OCI-LY1 (cell line): ENCODE measurements around the gene NTSR1.

Experiments
- H2AFZ ChIP-seq: fragments of 200-600 bp; sonication (generic), shearing (Covaris generic); 2 replicates; pipeline ENCODE4 v1.6.0; 2014; ENCODE audit warnings: antibody characterized with exemption, mild to moderate bottlenecking, low read length
- H3F3A ChIP-seq: fragments of 200-600 bp; sonication (generic), shearing (Covaris generic); 2 replicates; pipeline ENCODE4 v1.6.0; 2014; ENCODE audit warnings: mild to moderate bottlenecking, antibody characterized with exemption, low read length, moderate library complexity; ENCODE audit not compliant: insufficient read depth
- H3K27ac ChIP-seq: fragments of 200-600 bp; sonication (generic); 2 replicates; pipeline ENCODE4 v1.5.1; 2014; ENCODE audit warnings: low read length, mixed run types, mild to moderate bottlenecking, low read depth; ENCODE audit not compliant: poor library complexity, severe bottlenecking
- H3K27me3 ChIP-seq: fragments of 200-600 bp; sonication (generic); 2 replicates; pipeline ENCODE4 v1.6.0; 2014; ENCODE audit warnings: antibody characterized with exemption, mild to moderate bottlenecking, low read length, moderate library complexity; ENCODE audit not compliant: insufficient read depth
- H3K36me3 ChIP-seq: fragments of 200-600 bp; sonication (generic); 2 replicates; pipeline ENCODE4 v1.6.1; 2014; ENCODE audit warnings: mild to moderate bottlenecking, antibody characterized with exemption, low read length, moderate library complexity, mixed read lengths; ENCODE audit not compliant: insufficient read depth
- H3K4me1 ChIP-seq: fragments of 200-600 bp; sonication (generic); 2 replicates; pipeline ENCODE4 v1.5.1; 2014; ENCODE audit warnings: mild to moderate bottlenecking, low read length, moderate library complexity; ENCODE audit not compliant: insufficient read depth, severe bottlenecking
- H3K4me2 ChIP-seq: fragments of 200-600 bp; sonication (generic), shearing (Covaris generic); 2 replicates; pipeline ENCODE4 v1.6.1; 2014; ENCODE audit warnings: low read length
- H3K4me3 ChIP-seq: fragments of 200-600 bp; sonication (generic); 2 replicates; pipeline ENCODE4 v1.5.1; 2014; ENCODE audit warnings: low read length, low read depth, mild to moderate bottlenecking, mixed read lengths; ENCODE audit not compliant: poor library complexity, severe bottlenecking
- H3K79me2 ChIP-seq: fragments of 200-600 bp; shearing (Covaris generic); 2 replicates; pipeline ENCODE4 v1.6.1; 2016; ENCODE audit warnings: mixed run types, low read length, mixed read lengths; ENCODE audit not compliant: insufficient read depth
- H3K9ac ChIP-seq: fragments of 200-600 bp; sonication (generic), shearing (Covaris generic); 2 replicates; pipeline ENCODE4 v1.6.1; 2014; ENCODE audit warnings: mild to moderate bottlenecking, low read length, mixed read lengths
- H3K9me2 ChIP-seq: fragments of 200-600 bp; sonication (generic), shearing (Covaris generic); 2 replicates; pipeline ENCODE4 v1.6.1; 2014; ENCODE audit warnings: low read depth, mild to moderate bottlenecking, low read length, mixed read lengths
- H3K9me3 ChIP-seq: fragments of 200-600 bp; shearing (Covaris generic); 2 replicates; pipeline ENCODE4 v1.6.1; 2014; ENCODE audit warnings: low read length, mixed read lengths
- H4K20me1 ChIP-seq: fragments of 200-600 bp; sonication (generic), shearing (Covaris generic); 2 replicates; pipeline ENCODE4 v1.6.0; 2016; ENCODE audit warnings: mild to moderate bottlenecking, low read length; ENCODE audit not compliant: insufficient read depth
- CTCF ChIP-seq: fragments of 200-600 bp; sonication (generic), shearing (Covaris generic); IDR thresholded peaks from 2 replicates; pipeline ENCODE4 v1.5.1; 2017; ENCODE audit warnings: mild to moderate bottlenecking, antibody characterized with exemption, low read length, moderate library complexity, mixed read lengths
- EZH2 ChIP-seq: fragments of 200-600 bp; sonication (generic), shearing (Covaris generic); IDR thresholded peaks from 2 replicates; pipeline ENCODE4 v1.8.0; 2017; ENCODE audit warnings: borderline replicate concordance, mixed run types, mild to moderate bottlenecking, antibody characterized with exemption, low read length, moderate library complexity, mixed read lengths

Gene NTSR1

GRCh38 chr20:62677678-62678077 is 31.0 kb upstream of the NTSR1 start:
- H3K27me3 ChIP-seq = peaks cover 17% of the 10 kb centered on the region
- no peak for TF ChIP-seq CTCF
- TF ChIP-seq EZH2 = no peak
- no peaks in the 10 kb centered on the region for H3K4me1 ChIP-seq

GRCh38 chr20:62678553-62678952 is 30.1 kb upstream of the NTSR1 start:
- H3K4me3 ChIP-seq = no peak overlapping the region
- H3K79me2 ChIP-seq = no peaks in the 10 kb centered on the region
- no peak overlapping the region for H3K9ac ChIP-seq
- H4K20me1 ChIP-seq = no peaks in the 10 kb centered on the region
- H3K4me1 ChIP-seq = no peaks in the 10 kb centered on the region
- H3K27ac ChIP-seq = no peak overlapping the region
- H3K9me3 ChIP-seq = no peaks in the 10 kb centered on the region
- no peak overlapping the region for H2AFZ ChIP-seq
- H3K4me2 ChIP-seq = no peak overlapping the region
- H3K36me3 ChIP-seq = no peaks in the 10 kb centered on the region
- H3K27me3 ChIP-seq = peaks cover 17% of the 10 kb centered on the region
- H3K9me2 ChIP-seq = no peaks in the 10 kb centered on the region
- H3F3A ChIP-seq = no peaks in the 10 kb centered on the region
- TF ChIP-seq CTCF (no peak), EZH2 (no peak)

More at GRCh38 chr20:62677678-62678077, 31.0 kb upstream of the NTSR1 start:
- Histone ChIP-seq H3K9me3 (no peaks in the 10 kb centered on the region), H2AFZ (no peak overlapping the region), H3K9me2 (no peaks in the 10 kb centered on the region), H3K36me3 (no peaks in the 10 kb centered on the region), H3K27ac (no peak overlapping the region), H3K79me2 (no peaks in the 10 kb centered on the region), H4K20me1 (no peaks in the 10 kb centered on the region), H3K4me2 (no peak overlapping the region), H3K4me3 (no peak overlapping the region), H3F3A (no peaks in the 10 kb centered on the region), H3K9ac (no peak overlapping the region)

- H4K20me1 ChIP-seq = no peaks in the 10 kb centered on the region
These were observed 28.6 kb upstream of the NTSR1 start for GRCh38 chr20:62679978-62680589.

More at GRCh38 chr20:62679978-62680589, 28.6 kb upstream of the NTSR1 start:
- no peak for TF ChIP-seq EZH2
- peak; percentile 38; the same call in 1 of the 2 replicates for TF ChIP-seq CTCF
- no peak overlapping the region for H3K27ac ChIP-seq
- peaks cover 21% of the 10 kb centered on the region for H3K27me3 ChIP-seq
- no peak overlapping the region for H3K4me2 ChIP-seq
- no peak overlapping the region for H2AFZ ChIP-seq
- H3K9me2 ChIP-seq = no peaks in the 10 kb centered on the region
- H3K9me3 ChIP-seq = no peaks in the 10 kb centered on the region
- H3K4me3 ChIP-seq = no peak overlapping the region
- H3K36me3 ChIP-seq = no peaks in the 10 kb centered on the region
- no peaks in the 10 kb centered on the region for H3K4me1 ChIP-seq
- no peak overlapping the region for H3K9ac ChIP-seq
- no peaks in the 10 kb centered on the region for H3K79me2 ChIP-seq
- no peaks in the 10 kb centered on the region for H3F3A ChIP-seq
